ENCODE data around the gene EPHB1. TPM values are rescaled to one million over a fixed set of nuclear protein-coding genes. Genes with fewer than 3 reads are reported as not detected.
"Not testable (repeated sequence)": the region's sequence is repeated elsewhere in the genome, so short reads cannot be mapped to it uniquely, and the experiment has no call there.

Gene EPHB1
- total RNA-seq, 2 donors from 2014 or later: 2.3 to 21.2 TPM

DNA sequence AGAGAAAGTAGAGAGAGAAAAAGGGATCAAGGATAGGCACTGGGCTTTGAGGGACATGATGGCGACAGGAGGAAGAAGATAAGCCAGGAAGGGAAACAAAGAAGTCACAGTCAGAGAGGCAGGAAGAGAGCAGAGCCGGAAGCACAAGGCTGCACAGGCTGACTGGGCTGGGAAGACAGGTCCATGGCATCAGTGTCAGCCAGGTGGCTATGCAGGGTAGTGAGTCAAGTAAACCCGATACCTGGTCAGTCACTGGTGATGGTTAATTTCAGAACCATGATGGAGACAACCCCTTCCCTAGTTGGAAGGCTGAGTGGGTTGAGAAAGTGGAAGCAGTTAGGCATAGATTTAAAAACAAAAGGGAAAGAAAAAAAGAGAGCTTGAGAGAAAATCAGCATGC, 203.8 kb downstream of the EPHB1 start:
- Histone ChIP-seq H3K9me3 (no peaks in the 10 kb centered on the region), H3K4me3 (no peak overlapping the region), H3K4me1 (replicated peaks) (no peaks in the 10 kb centered on the region), H3K36me3 (no peaks in the 10 kb centered on the region), H3K27ac (no peak overlapping the region), H3K27me3 (replicated peaks; ENCODE audit: insufficient read depth) (no peaks in the 10 kb centered on the region)
- WGBS: 71% methylated on average over 3 of the region's 3 CpGs
- intact Hi-C loops (cut with DNase I): no loop called here
- no peak for DNase-seq (ENCODE audit: low spot score)
- TF ChIP-seq POLR2AphosphoS5 (IDR thresholded peaks at IDR 0.05) (no peak), POLR2A (IDR thresholded peaks at IDR 0.05) (no peak), CTCF (IDR thresholded peaks at IDR 0.05) (no peak)

DNA sequence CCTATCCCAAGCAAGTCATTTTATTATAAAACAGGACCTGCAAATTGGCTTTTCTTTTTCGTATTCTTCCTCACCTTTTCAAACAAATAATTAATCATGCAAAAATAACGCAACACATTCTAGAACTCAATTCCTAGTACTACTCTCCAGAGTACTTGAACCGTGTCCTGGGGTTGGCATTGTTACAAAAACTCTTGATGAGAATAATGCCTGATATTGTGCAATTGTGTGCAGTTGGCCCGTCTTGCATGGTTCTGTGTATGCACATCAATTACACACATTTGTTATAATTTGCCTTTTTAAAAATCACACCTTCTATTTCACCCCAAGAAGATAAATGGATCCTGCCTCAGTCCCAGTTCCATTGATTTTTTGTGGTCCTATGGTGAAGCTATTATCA, 205.4 kb downstream of the EPHB1 start:
- Histone ChIP-seq H3K4me1 (replicated peaks) (no peaks in the 10 kb centered on the region), H3K9me3 (no peaks in the 10 kb centered on the region), H3K4me3 (no peak overlapping the region), H3K27ac (no peak overlapping the region), H3K27me3 (replicated peaks; ENCODE audit: insufficient read depth) (no peaks in the 10 kb centered on the region), H3K36me3 (no peaks in the 10 kb centered on the region)
- TF ChIP-seq CTCF (IDR thresholded peaks at IDR 0.05): no peak
- 61% methylated on average over 4 of the region's 4 CpGs for WGBS
- intact Hi-C loops (cut with DNase I): no loop called here
- DNase-seq (ENCODE audit: low spot score): no peak

DNA sequence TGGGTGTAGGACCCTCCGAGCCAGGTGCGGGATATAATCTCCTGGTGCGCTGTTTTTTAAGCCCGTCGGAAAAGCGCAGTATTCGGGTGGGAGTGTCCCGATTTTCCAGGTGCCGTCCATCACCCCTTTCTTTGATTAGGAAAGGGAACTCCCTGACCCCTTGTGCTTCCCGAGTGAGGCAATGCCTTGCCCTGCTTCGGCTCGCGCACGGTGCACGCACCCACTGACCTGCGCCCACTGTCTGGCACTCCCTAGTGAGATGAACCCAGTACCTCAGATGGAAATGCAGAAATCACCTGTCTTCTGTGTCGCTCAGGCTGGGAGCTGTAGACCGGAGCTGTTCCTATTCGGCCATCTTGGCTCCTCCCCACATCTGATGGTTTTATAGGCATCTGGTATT, 210.6 kb downstream of the EPHB1 start:
- H3K9me3 ChIP-seq; H3K27me3 ChIP-seq (replicated peaks; ENCODE audit: insufficient read depth); H3K4me1 ChIP-seq (replicated peaks); H3K4me3 ChIP-seq; intact Hi-C loops (cut with DNase I); DNase-seq (ENCODE audit: low spot score); H3K27ac ChIP-seq; H3K36me3 ChIP-seq: not testable (repeated sequence)
- 97% methylated on average over 17 of the region's 19 CpGs for WGBS

DNA sequence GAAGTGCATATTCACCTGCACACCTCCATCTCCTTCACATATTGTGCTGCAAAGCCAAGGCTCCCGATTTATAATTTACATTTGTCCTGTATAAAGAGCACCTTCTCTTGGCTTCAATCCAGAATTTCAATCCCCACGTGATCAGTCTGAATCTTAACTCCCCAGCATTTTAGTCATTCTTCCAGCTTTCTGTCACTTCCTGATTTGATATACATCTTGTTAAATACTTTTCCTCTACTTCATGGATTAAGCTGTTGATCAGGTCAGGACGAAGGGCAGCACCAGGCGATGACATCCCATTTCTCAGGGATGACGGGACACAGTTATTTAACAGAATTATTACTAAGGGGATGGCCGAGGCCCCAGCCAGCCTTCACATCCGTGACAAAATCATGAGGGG, 212.5 kb downstream of the EPHB1 start:
- Histone ChIP-seq H3K36me3 (no peaks in the 10 kb centered on the region), H3K27me3 (replicated peaks; ENCODE audit: insufficient read depth) (no peaks in the 10 kb centered on the region), H3K9me3 (no peaks in the 10 kb centered on the region), H3K4me3 (no peak overlapping the region), H3K27ac (no peak overlapping the region), H3K4me1 (replicated peaks) (no peaks in the 10 kb centered on the region)
- WGBS: 57% methylated on average over 7 of the region's 7 CpGs
- no peak for DNase-seq (ENCODE audit: low spot score)
- TF ChIP-seq POLR2AphosphoS5 (IDR thresholded peaks at IDR 0.05): no peak
- no peak for TF ChIP-seq CTCF (IDR thresholded peaks at IDR 0.05)
- TF ChIP-seq POLR2A (IDR thresholded peaks at IDR 0.05): no peak
- intact Hi-C loops (cut with DNase I): no loop called here

GRCh38 chr3:135008326-135008725, 213.3 kb downstream of the EPHB1 start:
- no peaks in the 10 kb centered on the region for H3K27me3 ChIP-seq (replicated peaks; ENCODE audit: insufficient read depth)
- H3K27ac ChIP-seq: no peak overlapping the region
- no peaks in the 10 kb centered on the region for H3K9me3 ChIP-seq
- H3K36me3 ChIP-seq: no peaks in the 10 kb centered on the region
- DNase-seq (ENCODE audit: low spot score): no peak
- intact Hi-C loops (cut with DNase I): no loop called here
- 85% methylated on average over 2 of the region's 2 CpGs for WGBS
- no peak for TF ChIP-seq POLR2AphosphoS5 (IDR thresholded peaks at IDR 0.05)
- TF ChIP-seq CTCF (IDR thresholded peaks at IDR 0.05): no peak
- TF ChIP-seq POLR2A (IDR thresholded peaks at IDR 0.05): no peak
- no peak overlapping the region for H3K4me3 ChIP-seq
- no peaks in the 10 kb centered on the region for H3K4me1 ChIP-seq (replicated peaks)
